HG03095 (cell line): ENCODE data around the gene PDIA6.

Experiments used
- ATAC-seq: cut with Tn5 transposase; IDR thresholded peaks from one replicate; pipeline ENCODE4 v1.9.1; 2021; ENCODE audit warnings: moderate library complexity; ENCODE audit not compliant: unreplicated experiment

The PDIA6 gene

DNA sequence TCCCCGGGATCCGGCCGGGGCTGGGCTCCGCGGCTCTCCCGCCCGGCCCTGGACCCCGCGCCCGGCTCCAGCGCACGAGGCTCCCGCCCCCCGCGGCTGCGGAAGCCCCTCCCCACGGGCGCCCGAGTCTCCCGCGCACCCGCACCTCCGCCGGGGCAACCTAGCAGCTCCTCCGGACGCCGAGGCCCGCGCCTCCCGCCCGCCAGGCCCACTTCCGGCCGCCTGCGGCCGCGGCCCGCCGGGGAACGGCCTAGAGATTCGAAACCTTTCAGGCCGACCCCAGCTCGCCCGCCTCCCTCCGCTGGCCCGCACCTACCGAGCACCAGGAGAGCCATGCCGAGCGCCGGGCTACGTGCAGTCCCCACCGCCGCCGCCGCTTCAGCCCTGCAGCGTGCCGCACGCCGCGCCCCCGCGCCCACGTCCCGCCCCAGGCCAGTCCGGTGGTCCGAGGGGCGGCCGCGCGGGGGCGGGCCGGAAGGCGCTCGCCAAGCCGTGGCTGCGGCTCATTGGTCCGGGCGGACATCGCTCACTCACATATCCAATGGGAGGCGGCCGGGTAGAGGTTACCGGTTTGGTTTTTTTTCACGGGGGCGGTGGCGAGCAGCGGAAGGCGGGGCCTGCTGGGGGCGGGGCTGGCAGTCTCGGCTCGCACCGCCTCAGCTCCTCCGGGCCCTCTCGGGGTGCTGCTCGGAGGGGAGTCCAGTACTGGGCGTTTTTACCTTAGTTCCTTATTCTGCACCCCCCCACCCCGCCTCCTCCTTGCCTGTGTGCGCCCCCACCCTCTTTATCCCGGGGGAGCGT is at the start of gene PDIA6:
Gene PDIA6 (minus strand): TSS at position 424 of the 801 bp plus-strand sequence. CDS start 89 bp downstream, at position 335.
- peak; percentile 88 for ATAC-seq

DNA sequence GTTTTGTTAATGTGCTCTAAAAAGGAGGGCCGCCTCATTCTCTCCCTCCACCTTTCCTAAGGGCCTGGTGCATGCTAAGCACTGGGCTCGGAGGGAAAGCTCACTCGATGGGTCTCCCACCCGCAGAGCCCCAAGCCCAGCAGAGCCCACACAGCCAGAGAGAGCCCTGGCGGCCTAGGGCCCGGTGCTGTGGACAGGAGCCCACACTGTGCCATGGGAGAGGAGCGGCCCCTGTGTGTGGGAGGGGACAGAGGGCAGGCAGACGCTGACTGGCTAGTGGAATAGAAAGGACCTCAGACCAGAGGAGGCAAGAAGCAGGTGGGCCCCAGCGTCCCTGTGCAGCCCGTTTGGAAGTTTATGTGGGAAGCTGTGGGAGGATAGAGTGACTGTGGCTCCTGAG is 49.7 kb upstream of the PDIA6 start:
- no peak for ATAC-seq

- ATAC-seq, result no peak
These were observed 49.2 kb upstream of the PDIA6 start for GRCh38 chr2:10861765-10862164.

GRCh38 chr2:10860814-10861325 is 48.3 kb upstream of the PDIA6 start:
- ATAC-seq, result no peak

DNA sequence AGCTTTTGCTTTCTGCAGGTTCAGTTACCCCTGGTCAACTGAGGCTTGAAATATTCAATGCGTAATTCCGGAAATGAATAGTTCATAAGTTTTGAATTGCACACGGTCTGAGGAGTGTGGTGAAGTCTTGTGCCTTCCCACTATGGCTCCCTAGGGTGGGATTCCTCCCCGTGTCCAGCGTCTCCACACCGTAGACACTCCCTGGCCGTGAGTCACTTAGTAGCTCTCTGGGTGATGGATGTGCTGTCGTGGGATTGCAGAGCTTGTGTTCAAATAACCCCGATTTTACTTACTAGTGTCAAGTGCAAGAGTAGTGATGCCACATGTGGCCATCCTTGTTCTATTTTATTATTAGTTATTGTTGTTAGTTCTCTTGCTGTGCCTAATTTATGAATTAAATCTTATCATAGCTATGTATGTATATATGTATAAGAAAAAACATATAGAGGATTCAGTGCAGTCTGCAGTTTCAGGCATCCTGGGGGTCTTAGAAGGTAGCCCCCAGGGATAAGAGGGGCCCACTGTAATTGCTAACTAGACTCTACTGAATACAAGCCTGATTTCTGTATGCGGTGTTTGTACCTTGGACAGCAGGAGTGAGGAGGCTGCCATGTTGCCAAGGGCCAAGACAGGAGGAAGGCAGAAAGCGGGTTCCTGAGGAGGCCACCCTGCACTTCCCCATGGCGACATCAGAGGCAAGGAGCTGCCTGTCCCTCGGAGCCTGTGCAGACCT is 47.7 kb upstream of the PDIA6 start:
- ATAC-seq, result no peak

GRCh38 chr2:10859278-10859677 is 46.7 kb upstream of the PDIA6 start:
- ATAC-seq, result no peak

DNA sequence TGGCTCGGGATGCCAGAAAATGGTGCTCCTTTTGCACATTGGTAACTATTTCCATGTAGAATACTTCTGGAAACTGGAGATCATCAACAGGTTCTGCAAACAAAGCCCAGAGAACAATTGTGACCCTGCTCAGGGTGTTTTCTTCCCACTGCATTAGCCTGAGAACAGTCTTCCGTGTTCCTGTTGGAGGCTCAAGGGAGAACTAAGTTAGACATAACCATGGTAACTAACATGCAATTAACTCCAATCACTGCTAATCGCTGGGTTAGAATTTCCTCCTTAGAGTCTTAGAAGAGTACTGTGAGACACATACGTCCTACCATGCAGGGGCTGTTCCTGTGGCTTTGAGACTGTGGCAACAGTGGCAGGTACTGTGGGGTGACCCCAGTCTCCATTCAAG is 36.0 kb upstream of the PDIA6 start:
- no peak for ATAC-seq

DNA sequence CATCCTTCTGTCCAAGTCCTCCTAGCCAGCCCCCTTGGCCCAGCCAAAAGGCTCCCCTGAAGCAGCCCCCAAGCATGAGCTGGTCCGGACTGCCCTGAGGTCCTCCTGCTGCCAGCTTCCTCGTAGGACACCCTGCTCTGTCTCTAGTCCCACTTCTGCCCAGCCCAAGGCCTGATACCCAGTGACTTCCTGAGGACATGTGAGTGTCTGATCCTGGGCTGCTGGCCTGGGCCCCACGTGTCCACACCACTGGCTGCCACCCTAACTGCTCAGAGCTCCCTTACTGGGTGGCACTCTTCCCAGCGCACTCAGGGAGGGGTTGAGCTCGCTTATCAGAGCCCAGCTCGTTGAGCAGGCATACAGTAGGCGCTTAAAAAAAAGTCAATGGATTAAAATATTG is 34.4 kb upstream of the PDIA6 start:
- ATAC-seq, result no peak

DNA sequence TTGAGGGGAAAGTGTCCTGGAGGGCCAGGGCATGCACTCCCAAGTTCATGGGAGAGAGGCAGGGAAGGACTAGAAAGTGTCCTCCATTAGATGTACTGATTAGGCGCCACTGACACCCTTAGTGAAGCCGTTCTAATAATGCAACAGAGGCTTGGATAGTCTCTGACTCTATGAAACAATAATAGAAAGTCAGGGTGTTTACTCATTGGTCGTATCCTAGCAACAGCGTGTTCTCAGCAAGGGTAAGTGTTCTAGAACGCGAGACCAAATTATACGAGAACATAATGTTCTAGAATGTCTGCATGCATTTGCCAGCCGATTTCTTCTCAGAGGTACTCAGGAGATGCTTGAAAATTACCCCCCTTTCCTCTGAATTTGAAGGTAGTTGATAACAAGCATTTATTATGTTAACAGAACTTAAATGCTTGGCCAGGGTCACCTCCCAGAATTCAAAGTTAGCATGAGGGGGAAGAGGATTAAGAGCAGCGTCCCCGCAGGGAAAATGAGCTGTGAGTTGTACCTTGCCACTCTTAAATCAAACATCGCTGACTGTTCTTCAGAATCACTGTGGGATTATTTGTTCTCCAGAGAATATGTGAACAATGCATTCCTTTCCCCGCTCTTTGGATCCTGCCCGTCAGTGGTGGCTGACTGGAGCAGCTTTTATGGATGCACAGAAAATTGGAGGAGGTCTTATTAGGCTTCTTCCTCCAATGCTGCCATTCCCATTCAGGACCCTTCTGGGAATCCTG is 33.7 kb upstream of the PDIA6 start:
- no peak for ATAC-seq

GRCh38 chr2:10845640-10846039 is 33.1 kb upstream of the PDIA6 start:
- no peak for ATAC-seq

- no peak for ATAC-seq
These were observed 31.5 kb upstream of the PDIA6 start for GRCh38 chr2:10844097-10844496.

GRCh38 chr2:10842506-10842905 is 29.9 kb upstream of the PDIA6 start:
- ATAC-seq, result no peak

DNA sequence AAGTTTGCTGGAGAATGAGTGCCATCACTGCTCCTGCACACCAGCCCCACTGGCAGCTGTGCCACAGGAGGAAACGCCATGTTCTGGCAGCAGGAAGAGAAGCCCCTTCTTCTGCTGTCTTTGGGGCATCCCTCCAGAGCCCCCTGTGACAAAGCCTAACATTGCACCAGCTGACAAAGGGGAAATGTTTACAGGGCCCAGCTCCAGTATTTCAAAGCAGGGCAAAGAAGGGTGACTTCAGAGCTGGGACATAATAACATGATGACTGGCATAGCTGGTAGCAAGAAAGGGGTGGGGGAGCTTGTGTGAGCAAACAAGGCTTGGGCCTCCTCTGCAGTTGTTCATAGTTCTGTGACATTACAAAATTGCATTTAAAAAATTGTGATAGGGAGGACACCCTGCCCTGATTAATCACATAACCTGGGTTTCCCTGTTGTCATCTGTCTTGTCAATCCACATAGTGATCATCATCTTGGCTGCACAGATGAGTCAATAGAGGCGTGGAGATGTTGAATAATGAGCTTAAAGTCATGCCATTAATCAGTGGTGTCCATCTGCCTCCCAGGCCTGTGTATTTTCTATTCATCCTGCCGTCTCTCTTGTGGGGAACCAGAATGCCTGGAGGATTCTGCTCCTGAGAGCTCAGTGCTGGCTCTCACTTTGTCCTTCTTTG is 29.1 kb upstream of the PDIA6 start:
- no peak for ATAC-seq

DNA sequence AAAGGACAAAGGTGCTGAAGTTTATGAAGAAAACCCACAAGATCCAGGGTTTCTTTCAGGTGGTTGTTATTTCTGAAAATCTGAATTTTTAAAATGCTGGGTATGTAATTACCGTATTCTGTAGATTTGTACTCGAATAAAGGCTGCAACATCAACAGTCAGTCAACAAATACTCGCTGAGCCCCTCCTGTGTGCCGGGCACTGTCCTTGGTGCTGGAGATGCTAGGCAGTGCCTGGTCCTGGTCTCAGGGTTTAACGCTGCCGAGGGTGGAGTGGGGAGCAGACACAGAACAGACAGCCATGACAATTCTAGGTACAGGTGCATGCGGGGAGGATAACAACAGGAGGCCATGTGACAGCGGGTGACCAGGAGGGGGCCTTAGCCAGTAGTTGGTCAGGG is 27.2 kb upstream of the PDIA6 start:
- ATAC-seq, result no peak

DNA sequence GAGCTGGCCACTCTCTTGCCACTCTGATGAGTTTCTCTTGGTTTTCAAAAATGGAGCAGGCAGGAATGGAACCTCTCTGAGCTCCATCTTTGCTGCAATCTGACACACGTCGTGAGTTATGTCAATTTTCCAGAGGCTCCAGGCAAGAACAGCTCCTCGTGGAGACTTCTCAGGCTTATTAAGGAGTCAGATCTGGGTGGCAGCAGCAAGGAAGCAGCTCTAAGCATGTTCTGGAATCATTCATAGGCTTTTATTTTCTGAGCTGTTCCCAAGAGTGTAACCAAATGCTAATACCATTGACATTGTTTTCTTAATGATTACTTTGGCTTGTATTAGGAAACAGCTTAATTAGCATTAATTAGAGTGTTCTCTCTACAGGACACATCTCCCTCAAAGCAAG is 26.1 kb upstream of the PDIA6 start:
- ATAC-seq, result no peak

DNA sequence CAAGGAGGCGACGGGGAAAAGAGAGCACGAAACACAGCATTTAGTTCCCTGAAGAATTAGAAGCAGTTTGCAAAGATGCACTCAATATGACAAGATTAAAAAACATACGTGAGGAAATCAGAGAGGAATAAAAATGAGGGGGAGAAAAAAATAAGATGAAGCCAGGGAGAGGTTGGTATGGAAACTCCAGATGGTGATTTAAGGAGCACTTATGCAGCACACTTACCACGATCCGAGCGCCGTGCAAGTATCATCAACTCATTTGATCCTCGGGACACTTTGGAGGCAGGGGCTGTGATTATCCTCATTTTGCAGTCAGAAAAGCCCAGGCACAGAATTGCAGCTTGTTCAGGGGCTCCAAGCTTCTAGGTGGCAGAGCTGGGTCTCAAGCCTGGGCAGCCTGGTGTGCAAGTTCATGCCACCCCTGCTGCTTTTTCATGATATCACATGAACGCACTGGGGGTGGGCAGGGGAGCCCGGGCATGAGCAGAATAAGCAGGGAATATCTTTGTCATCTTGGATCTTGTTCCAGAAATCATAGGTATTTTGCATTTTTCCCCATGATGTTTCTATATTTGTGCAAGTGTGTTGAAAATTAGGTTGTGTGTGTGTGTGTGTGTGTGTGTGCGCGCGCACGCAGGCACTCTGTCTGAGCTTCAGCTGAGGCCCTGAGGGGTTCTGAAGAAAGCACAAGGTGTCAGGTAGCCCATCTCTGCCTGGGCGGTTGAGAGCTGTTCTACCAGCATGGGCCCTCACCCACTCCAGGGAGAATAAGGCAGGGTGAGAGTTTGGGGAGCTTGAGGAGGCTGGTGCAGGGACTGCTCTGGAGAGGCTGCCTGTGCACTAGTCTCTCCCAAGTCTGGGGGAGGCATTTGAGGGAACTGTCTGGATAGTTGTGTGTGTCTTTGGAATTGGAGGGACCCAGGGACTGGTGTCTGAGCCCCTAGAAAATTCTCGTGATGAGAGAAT is 25.0 kb upstream of the PDIA6 start:
- ATAC-seq, result no peak

- ATAC-seq, result peak; percentile 72
These were observed 22.7 kb upstream of the PDIA6 start for GRCh38 chr2:10835052-10835970.

DNA sequence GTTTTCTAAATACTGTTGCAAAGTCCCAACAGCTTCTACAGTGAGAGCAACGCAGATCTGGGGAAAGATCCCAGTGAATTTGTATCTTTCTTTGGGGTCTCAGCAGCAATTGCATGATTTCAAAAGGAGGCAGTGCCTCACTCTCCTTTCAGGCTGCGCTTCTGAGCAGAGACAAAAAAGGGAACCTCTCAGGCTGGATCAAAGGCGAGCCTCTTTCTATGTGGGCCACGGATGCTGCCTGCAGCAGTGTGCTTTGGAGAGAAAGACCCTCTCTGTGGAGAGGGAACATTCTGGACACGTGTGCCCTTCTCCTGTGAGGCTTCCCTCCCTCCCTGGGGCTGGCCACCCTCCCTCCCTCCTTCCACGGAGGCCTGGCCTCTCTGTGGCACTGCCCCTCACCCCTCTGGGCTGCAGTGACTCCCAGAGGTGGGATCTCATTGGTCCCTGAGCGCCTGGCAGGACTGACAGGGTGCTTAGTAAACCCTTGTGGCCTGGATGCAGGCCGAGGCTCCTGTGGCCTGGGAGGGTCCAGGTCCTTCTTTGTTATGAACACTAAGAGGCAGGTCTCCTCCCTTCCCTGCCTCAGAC is 21.6 kb upstream of the PDIA6 start:
- ATAC-seq, result no peak
